GM21737 (cell line): Measurements from ENCODE around the gene ALDH7A1.

Source experiments
- ATAC-seq: cut with Tn5 transposase; IDR thresholded peaks from one replicate; pipeline ENCODE4 v1.9.1; 2021; ENCODE audit warnings: mild to moderate bottlenecking, moderate library complexity; ENCODE audit not compliant: unreplicated experiment

The ALDH7A1 gene

GRCh38 chr5:126511961-126512360 lies 83.1 kb downstream of the ALDH7A1 start:
- ATAC-seq, result no peak

GRCh38 chr5:126509339-126509738 lies 85.7 kb downstream of the ALDH7A1 start:
- ATAC-seq, result no peak

GRCh38 chr5:126508962-126509279 lies 86.1 kb downstream of the ALDH7A1 start:
- no peak for ATAC-seq

- no peak for ATAC-seq
Observed at GRCh38 chr5:126508251-126508961, 86.6 kb downstream of the ALDH7A1 start.

GRCh38 chr5:126506079-126506478 lies 88.9 kb downstream of the ALDH7A1 start:
- ATAC-seq, result no peak

GRCh38 chr5:126503602-126504104 lies 91.4 kb downstream of the ALDH7A1 start:
- no peak for ATAC-seq

GRCh38 chr5:126501448-126501847 lies 93.6 kb downstream of the ALDH7A1 start:
- ATAC-seq, result no peak

GRCh38 chr5:126499853-126500342 lies 95.1 kb downstream of the ALDH7A1 start:
- peak; percentile 66 for ATAC-seq

GRCh38 chr5:126499278-126499677 lies 95.7 kb downstream of the ALDH7A1 start:
- no peak for ATAC-seq

- ATAC-seq, result no peak
Observed at GRCh38 chr5:126497506-126497905, 97.5 kb downstream of the ALDH7A1 start.

- no peak for ATAC-seq
Observed at GRCh38 chr5:126494393-126494792, 100.6 kb downstream of the ALDH7A1 start.

- ATAC-seq, result no peak
Observed at GRCh38 chr5:126492939-126493338, 102.1 kb downstream of the ALDH7A1 start.

GRCh38 chr5:126490167-126490940 lies 104.7 kb downstream of the ALDH7A1 start:
- ATAC-seq, result no peak

- ATAC-seq, result no peak
Observed at GRCh38 chr5:126488443-126489065, 106.5 kb downstream of the ALDH7A1 start.

- no peak for ATAC-seq
Observed at GRCh38 chr5:126487596-126487995, 107.4 kb downstream of the ALDH7A1 start.

- no peak for ATAC-seq
Observed at GRCh38 chr5:126486332-126486731, 108.7 kb downstream of the ALDH7A1 start.

GRCh38 chr5:126484253-126484652 lies 110.8 kb downstream of the ALDH7A1 start:
- ATAC-seq, result no peak

GRCh38 chr5:126483156-126483555 lies 111.9 kb downstream of the ALDH7A1 start:
- no peak for ATAC-seq

- no peak for ATAC-seq
Observed at GRCh38 chr5:126482591-126482990, 112.4 kb downstream of the ALDH7A1 start.

GRCh38 chr5:126481243-126481642 lies 113.8 kb downstream of the ALDH7A1 start:
- no peak for ATAC-seq
